ENCODE data around the gene CDK5RAP1.
"Not testable (repeated sequence)": the region's sequence is repeated elsewhere in the genome, so short reads cannot be mapped to it uniquely, and the experiment has no call there.

DNA sequence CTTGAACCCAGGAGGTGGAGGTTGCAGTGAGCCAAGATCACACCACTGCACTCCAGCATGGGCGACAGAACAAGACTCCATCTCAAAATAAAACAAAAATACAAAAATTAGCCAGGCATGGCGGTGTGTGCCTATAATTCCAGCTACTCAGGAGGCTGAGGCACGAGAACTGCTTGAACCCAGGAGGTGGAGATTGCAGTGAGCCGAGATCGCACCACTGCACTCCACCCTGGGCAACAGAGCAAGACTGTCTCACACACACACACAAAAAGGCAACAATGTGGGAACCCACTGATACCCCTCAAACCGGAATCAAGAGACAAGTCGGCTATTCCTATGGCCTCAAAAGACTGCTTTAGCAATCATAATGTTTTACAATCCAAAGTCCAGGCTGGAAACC is 39.2 kb upstream of the CDK5RAP1 start:
- TF ChIP-seq, protein P1, sequence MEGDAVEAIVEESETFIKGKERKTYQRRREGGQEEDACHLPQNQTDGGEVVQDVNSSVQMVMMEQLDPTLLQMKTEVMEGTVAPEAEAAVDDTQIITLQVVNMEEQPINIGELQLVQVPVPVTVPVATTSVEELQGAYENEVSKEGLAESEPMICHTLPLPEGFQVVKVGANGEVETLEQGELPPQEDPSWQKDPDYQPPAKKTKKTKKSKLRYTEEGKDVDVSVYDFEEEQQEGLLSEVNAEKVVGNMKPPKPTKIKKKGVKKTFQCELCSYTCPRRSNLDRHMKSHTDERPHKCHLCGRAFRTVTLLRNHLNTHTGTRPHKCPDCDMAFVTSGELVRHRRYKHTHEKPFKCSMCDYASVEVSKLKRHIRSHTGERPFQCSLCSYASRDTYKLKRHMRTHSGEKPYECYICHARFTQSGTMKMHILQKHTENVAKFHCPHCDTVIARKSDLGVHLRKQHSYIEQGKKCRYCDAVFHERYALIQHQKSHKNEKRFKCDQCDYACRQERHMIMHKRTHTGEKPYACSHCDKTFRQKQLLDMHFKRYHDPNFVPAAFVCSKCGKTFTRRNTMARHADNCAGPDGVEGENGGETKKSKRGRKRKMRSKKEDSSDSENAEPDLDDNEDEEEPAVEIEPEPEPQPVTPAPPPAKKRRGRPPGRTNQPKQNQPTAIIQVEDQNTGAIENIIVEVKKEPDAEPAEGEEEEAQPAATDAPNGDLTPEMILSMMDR (IDR thresholded peaks at IDR 0.05; ENCODE audit: low read depth, low read length), result not testable (repeated sequence)
- not testable (repeated sequence) for TF ChIP-seq EZH2phosphoT487 (IDR thresholded peaks at IDR 0.05; ENCODE audit: low read depth)

Data from OCI-LY3 (cell line).